Measurements from ENCODE around the gene FIBP.
A peak's percentile ranks its signal among the peaks of the same experiment; 100 is the strongest.

FIBP gene

GRCh38 chr11:65864706-65865471, 23.4 kb downstream of the FIBP start:
- Histone ChIP-seq H3K4me1 (ENCODE audit: control insufficient read depth, insufficient read depth, low read depth, low read length) (peaks cover 42% of the 10 kb centered on the region), H2BK120ac (ENCODE audit: low read depth, low read length) (no peak overlapping the region), H3K14ac (ENCODE audit: low read length in 2 of 2) (no peak overlapping the region), H4K91ac (ENCODE audit: low read length) (no peak overlapping the region), H3K79me1 (replicated peaks; ENCODE audit: low read length, poor library complexity, severe bottlenecking) (peaks cover 18% of the 10 kb centered on the region), H2BK12ac (ENCODE audit: low read length in 2 of 2) (peak overlapping the region in 1 of 2 experiments; percentile 22), H3K36me3 (ENCODE audit: control insufficient read depth in 1 of 2, insufficient read depth in 2 of 2, low read depth in 1 of 2, low read length in 2 of 2) (peaks cover 77 to 82% of the 10 kb centered on the region in 2 experiments), H3K27ac (ENCODE audit: low read length, poor library complexity, severe bottlenecking) (no peak overlapping the region), H3K4ac (ENCODE audit: low read depth in 1 of 2, low read length in 2 of 2) (no peak overlapping the region), H2BK5ac (ENCODE audit: low read depth, low read length, poor library complexity, severe bottlenecking) (no peak overlapping the region), H2BK15ac (ENCODE audit: low read depth, poor library complexity, severe bottlenecking) (no peak overlapping the region), H3K4me3 (ENCODE audit: insufficient read depth in 1 of 2, low read depth in 1 of 2, low read length in 2 of 2) (no peak overlapping the region), H3K23ac (ENCODE audit: low read length in 2 of 2) (no peak overlapping the region), H2AFZ (ENCODE audit: low read depth, low read length) (no peak overlapping the region), H3K4me2 (ENCODE audit: low read length, poor library complexity, severe bottlenecking) (no peak overlapping the region), H4K8ac (ENCODE audit: low read length) (no peak overlapping the region), H2AK5ac (ENCODE audit: low read length, severe bottlenecking) (no peak overlapping the region), H3K18ac (ENCODE audit: low read depth in 1 of 2, low read length in 2 of 2) (no peak overlapping the region), H3K27me3 (ENCODE audit: control insufficient read depth in 1 of 2, insufficient read depth in 1 of 2, low read length in 2 of 2) (no peaks in the 10 kb centered on the region), H3K9ac (ENCODE audit: low read length) (no peak overlapping the region), H3K9me3 (ENCODE audit: control insufficient read depth, low read length) (no peaks in the 10 kb centered on the region)
- WGBS: 91% methylated on average over 18 of the region's 18 CpGs
- DNase-seq: no peak

GRCh38 chr11:65863889-65864705, 24.2 kb downstream of the FIBP start:
- no peak overlapping the region for H2BK15ac ChIP-seq (ENCODE audit: low read depth, poor library complexity, severe bottlenecking)
- H3K4ac ChIP-seq (ENCODE audit: low read depth in 1 of 2, low read length in 2 of 2): no peak overlapping the region
- no peaks in the 10 kb centered on the region for H3K9me3 ChIP-seq (ENCODE audit: control insufficient read depth, low read length)
- H4K91ac ChIP-seq (ENCODE audit: low read length): peak overlapping the region; percentile 16
- H3K27me3 ChIP-seq (ENCODE audit: control insufficient read depth in 1 of 2, insufficient read depth in 1 of 2, low read length in 2 of 2): no peaks in the 10 kb centered on the region
- no peak overlapping the region for H4K8ac ChIP-seq (ENCODE audit: low read length)
- no peak overlapping the region for H2BK12ac ChIP-seq (ENCODE audit: low read length in 2 of 2)
- H2BK120ac ChIP-seq (ENCODE audit: low read depth, low read length): no peak overlapping the region
- no peak overlapping the region for H2AFZ ChIP-seq (ENCODE audit: low read depth, low read length)
- no peak overlapping the region for H3K4me3 ChIP-seq (ENCODE audit: insufficient read depth in 1 of 2, low read depth in 1 of 2, low read length in 2 of 2)
- peaks cover 71 to 75% of the 10 kb centered on the region in 2 experiments for H3K36me3 ChIP-seq (ENCODE audit: control insufficient read depth in 1 of 2, insufficient read depth in 2 of 2, low read depth in 1 of 2, low read length in 2 of 2)
- WGBS: 88% methylated on average over 12 of the region's 12 CpGs
- no peak overlapping the region for H2BK5ac ChIP-seq (ENCODE audit: low read depth, low read length, poor library complexity, severe bottlenecking)
- peaks cover 16% of the 10 kb centered on the region for H3K79me1 ChIP-seq (replicated peaks; ENCODE audit: low read length, poor library complexity, severe bottlenecking)
- no peak overlapping the region for H3K23ac ChIP-seq (ENCODE audit: low read length in 2 of 2)
- no peak overlapping the region for H2AK5ac ChIP-seq (ENCODE audit: low read length, severe bottlenecking)
- no peak overlapping the region for H3K4me2 ChIP-seq (ENCODE audit: low read length, poor library complexity, severe bottlenecking)
- no peak overlapping the region for H3K14ac ChIP-seq (ENCODE audit: low read length in 2 of 2)
- peaks cover 43% of the 10 kb centered on the region for H3K4me1 ChIP-seq (ENCODE audit: control insufficient read depth, insufficient read depth, low read depth, low read length)
- H3K27ac ChIP-seq (ENCODE audit: low read length, poor library complexity, severe bottlenecking): no peak overlapping the region
- no peak for DNase-seq
- H3K18ac ChIP-seq (ENCODE audit: low read depth in 1 of 2, low read length in 2 of 2): no peak overlapping the region
- peak overlapping the region; percentile 49 for H3K9ac ChIP-seq (ENCODE audit: low read length)

DNA sequence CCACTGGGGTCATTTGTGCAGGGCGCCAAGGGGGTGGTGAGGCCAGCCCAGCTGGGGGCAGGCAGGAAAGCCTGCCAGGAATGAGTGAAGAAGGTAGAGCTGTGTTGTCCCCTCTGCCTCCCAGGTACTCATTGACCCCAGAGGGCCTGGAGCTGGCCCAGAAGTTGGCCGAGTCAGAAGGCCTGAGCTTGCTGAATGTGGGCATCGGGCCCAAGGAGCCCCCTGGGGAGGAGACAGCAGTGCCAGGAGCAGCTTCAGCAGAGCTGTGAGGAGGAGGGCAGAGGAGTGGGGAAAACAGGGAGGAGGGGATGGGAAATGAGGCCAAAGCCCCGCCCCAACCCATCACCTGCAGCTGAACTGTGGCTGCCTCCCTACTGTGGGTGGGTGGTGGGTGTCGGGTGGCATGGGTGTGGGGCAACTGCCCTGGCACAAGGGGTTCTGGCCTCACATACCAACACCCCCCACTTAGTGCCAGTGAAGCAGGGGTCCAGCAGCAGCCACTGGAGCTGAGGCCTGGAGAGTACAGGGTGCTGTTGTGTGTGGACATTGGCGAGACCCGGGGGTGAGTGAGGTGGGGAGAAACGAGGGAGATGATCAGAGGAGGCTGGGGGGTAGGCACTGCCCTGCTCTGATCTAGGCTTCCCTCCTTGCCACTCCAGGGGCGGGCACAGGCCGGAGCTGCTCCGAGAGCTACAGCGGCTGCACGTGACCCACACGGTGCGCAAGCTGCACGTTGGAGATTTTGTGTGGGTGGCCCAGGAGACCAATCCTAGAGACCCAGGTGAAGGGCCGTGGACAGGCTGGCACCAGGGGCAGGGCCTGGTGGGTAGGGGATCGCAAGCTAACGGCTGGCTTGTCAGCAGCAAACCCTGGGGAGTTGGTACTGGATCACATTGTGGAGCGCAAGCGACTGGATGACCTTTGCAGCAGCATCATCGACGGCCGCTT, 25.1 kb downstream of the FIBP start:
- H3K14ac ChIP-seq (ENCODE audit: low read length in 2 of 2): no peak overlapping the region
- H3K9ac ChIP-seq (ENCODE audit: low read length): peak overlapping the region; percentile 49
- H3K4ac ChIP-seq (ENCODE audit: low read depth in 1 of 2, low read length in 2 of 2): no peak overlapping the region
- H3K18ac ChIP-seq (ENCODE audit: low read depth in 1 of 2, low read length in 2 of 2): no peak overlapping the region
- no peak overlapping the region for H3K4me3 ChIP-seq (ENCODE audit: insufficient read depth in 1 of 2, low read depth in 1 of 2, low read length in 2 of 2)
- no peak overlapping the region for H4K91ac ChIP-seq (ENCODE audit: low read length)
- no peak overlapping the region for H3K27ac ChIP-seq (ENCODE audit: low read length, poor library complexity, severe bottlenecking)
- peak overlapping the region in 1 of 2 experiments; percentile 11 for H3K23ac ChIP-seq (ENCODE audit: low read length in 2 of 2)
- H2AFZ ChIP-seq (ENCODE audit: low read depth, low read length): no peak overlapping the region
- no peak overlapping the region for H2AK5ac ChIP-seq (ENCODE audit: low read length, severe bottlenecking)
- no peak overlapping the region for H2BK12ac ChIP-seq (ENCODE audit: low read length in 2 of 2)
- peaks cover 12% of the 10 kb centered on the region for H3K79me1 ChIP-seq (replicated peaks; ENCODE audit: low read length, poor library complexity, severe bottlenecking)
- H3K27me3 ChIP-seq (ENCODE audit: control insufficient read depth in 1 of 2, insufficient read depth in 1 of 2, low read length in 2 of 2): no peaks in the 10 kb centered on the region
- no peak overlapping the region for H2BK120ac ChIP-seq (ENCODE audit: low read depth, low read length)
- H3K4me1 ChIP-seq (ENCODE audit: control insufficient read depth, insufficient read depth, low read depth, low read length): peaks cover 40% of the 10 kb centered on the region
- no peak overlapping the region for H4K8ac ChIP-seq (ENCODE audit: low read length)
- WGBS: 95% methylated on average over 24 of the region's 24 CpGs
- no peak overlapping the region for H2BK15ac ChIP-seq (ENCODE audit: low read depth, poor library complexity, severe bottlenecking)
- no peak overlapping the region for H2BK5ac ChIP-seq (ENCODE audit: low read depth, low read length, poor library complexity, severe bottlenecking)
- H3K9me3 ChIP-seq (ENCODE audit: control insufficient read depth, low read length): no peaks in the 10 kb centered on the region
- no peak overlapping the region for H3K4me2 ChIP-seq (ENCODE audit: low read length, poor library complexity, severe bottlenecking)
- H3K36me3 ChIP-seq (ENCODE audit: control insufficient read depth in 1 of 2, insufficient read depth in 2 of 2, low read depth in 1 of 2, low read length in 2 of 2): peaks cover 63 to 66% of the 10 kb centered on the region in 2 experiments
- DNase-seq: no peak

Data from mesenchymal stem cell (in vitro differentiated cells and primary cell).